Endothelial cell (in vitro differentiated cells): ENCODE measurements around the gene CHST8. TPM values are rescaled to one million over a fixed set of nuclear protein-coding genes. Genes with fewer than 3 reads are reported as not detected.

Experiments
- DNase-seq: peaks from one replicate; pipeline ENCODE4 v3.0.0; 2021; ENCODE audit warnings: low spot score
- H3K27ac Mint-ChIP-seq: one replicate; pipeline ENCODE4 v1.8.0; 2021; ENCODE audit warnings: mixed read lengths, inconsistent platforms; ENCODE audit not compliant: unreplicated experiment
- H3K27me3 Mint-ChIP-seq: one replicate; pipeline ENCODE4 v1.8.0; 2021; ENCODE audit warnings: mild to moderate bottlenecking, moderate library complexity, mixed read lengths, inconsistent platforms; ENCODE audit not compliant: unreplicated experiment
- H3K36me3 Mint-ChIP-seq: one replicate; pipeline ENCODE4 v1.8.0; 2021; ENCODE audit warnings: mild to moderate bottlenecking, low read depth, mixed read lengths, inconsistent platforms; ENCODE audit not compliant: unreplicated experiment
- H3K4me1 Mint-ChIP-seq: one replicate; pipeline ENCODE4 v1.8.0; 2021; ENCODE audit warnings: mild to moderate bottlenecking, mixed read lengths, inconsistent platforms; ENCODE audit not compliant: unreplicated experiment
- H3K4me3 Mint-ChIP-seq: one replicate; pipeline ENCODE4 v1.8.0; 2021; ENCODE audit warnings: mild to moderate bottlenecking, mixed read lengths, inconsistent platforms; ENCODE audit not compliant: unreplicated experiment
- H3K9me3 Mint-ChIP-seq: one replicate; pipeline ENCODE4 v1.8.0; 2021; ENCODE audit warnings: mixed read lengths, inconsistent platforms; ENCODE audit not compliant: unreplicated experiment
- CTCF ChIP-seq: fragments of 200-600 bp; sonication (generic); IDR thresholded peaks from one replicate; pipeline ENCODE4 v1.5.0; 2021; ENCODE audit warnings: antibody characterized with exemption; ENCODE audit not compliant: unreplicated experiment
- total RNA-seq: library from RNA; stranded (reverse); fragmentation: NEBNext Ultra II Directional; extraction: Animal tissue kit (Norgen Biotek cat#: 25700); gene quantifications from one replicate; pipeline ENCODE4 v1.2.1, GENCODE V29; 2021; ENCODE audit not compliant: unreplicated experiment

CHST8 gene
- total RNA-seq, 1 donor from 2014 or later, result 0.54 TPM

DNA sequence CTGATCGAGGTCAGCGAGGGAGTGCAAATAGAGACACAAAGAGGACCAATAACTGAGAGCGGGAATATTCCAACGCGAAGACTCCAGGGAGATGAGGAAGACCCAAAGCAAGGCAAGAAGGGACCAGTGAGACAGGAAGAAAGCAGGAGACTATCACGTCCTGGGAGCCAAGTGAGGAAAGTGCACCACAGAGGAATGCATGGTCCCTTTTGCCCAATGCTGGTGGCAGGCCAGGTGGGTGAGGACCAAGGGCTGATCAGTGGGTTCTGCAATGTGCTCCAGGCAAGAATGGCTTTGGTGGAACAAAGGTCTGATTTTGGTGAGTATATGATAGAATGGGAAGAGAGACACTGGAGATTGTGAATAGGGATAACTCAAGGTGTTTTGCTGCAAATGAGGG is 25.4 kb downstream of the CHST8 start:
- H3K4me3 Mint-ChIP-seq, result no peak overlapping the region
- no peak overlapping the region for H3K27ac Mint-ChIP-seq
- peaks cover 3% of the 10 kb centered on the region for H3K27me3 Mint-ChIP-seq
- no peaks in the 10 kb centered on the region for H3K4me1 Mint-ChIP-seq
- no peaks in the 10 kb centered on the region for H3K9me3 Mint-ChIP-seq
- no peak for TF ChIP-seq CTCF
- DNase-seq, result no peak
- H3K36me3 Mint-ChIP-seq, result no peaks in the 10 kb centered on the region

DNA sequence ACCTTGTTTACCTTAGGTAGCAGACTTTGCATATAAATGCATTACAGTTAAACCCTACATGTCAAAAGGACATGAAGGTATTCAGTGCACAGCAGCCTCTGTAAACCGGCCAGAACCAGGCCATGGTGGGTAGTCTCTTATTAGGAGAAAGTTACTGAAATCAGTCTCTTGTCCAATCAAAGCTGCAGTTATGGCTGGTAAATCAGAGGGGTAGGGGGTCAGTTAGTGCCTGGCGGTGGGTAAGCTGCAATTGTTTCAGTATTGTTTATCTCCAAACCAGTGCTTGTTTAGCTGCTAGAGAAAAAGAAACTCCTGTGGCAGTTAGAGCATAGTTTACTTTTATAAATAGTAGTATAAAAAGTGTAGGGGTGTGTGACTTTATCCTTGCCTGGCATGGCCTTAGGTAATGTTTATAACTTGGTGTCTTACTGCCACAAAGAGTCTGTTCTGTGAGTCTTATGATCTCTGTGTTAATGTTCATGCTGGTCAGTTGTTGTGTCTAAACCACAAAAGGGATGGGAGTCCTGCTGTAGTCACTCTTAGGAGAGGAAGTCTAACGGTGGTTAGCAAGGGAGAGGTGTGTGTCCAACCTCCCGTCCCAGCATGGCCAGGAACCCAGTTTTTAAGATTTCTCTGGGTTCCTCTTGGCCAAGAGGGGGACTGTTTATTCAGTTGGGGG is 28.0 kb downstream of the CHST8 start:
- Mint-ChIP-seq H3K4me3 (no peak overlapping the region), H3K27me3 (peaks cover 3% of the 10 kb centered on the region), H3K4me1 (no peaks in the 10 kb centered on the region), H3K36me3 (no peaks in the 10 kb centered on the region), H3K27ac (no peak overlapping the region), H3K9me3 (no peaks in the 10 kb centered on the region)
- TF ChIP-seq CTCF, result no peak
- no peak for DNase-seq

GRCh38 chr19:33653684-33654083 is 31.9 kb downstream of the CHST8 start:
- no peak overlapping the region for H3K4me3 Mint-ChIP-seq
- no peak for DNase-seq
- H3K27me3 Mint-ChIP-seq, result no peaks in the 10 kb centered on the region
- H3K4me1 Mint-ChIP-seq, result no peaks in the 10 kb centered on the region
- H3K36me3 Mint-ChIP-seq, result no peaks in the 10 kb centered on the region
- TF ChIP-seq CTCF, result no peak
- no peaks in the 10 kb centered on the region for H3K9me3 Mint-ChIP-seq
- H3K27ac Mint-ChIP-seq, result no peak overlapping the region

DNA sequence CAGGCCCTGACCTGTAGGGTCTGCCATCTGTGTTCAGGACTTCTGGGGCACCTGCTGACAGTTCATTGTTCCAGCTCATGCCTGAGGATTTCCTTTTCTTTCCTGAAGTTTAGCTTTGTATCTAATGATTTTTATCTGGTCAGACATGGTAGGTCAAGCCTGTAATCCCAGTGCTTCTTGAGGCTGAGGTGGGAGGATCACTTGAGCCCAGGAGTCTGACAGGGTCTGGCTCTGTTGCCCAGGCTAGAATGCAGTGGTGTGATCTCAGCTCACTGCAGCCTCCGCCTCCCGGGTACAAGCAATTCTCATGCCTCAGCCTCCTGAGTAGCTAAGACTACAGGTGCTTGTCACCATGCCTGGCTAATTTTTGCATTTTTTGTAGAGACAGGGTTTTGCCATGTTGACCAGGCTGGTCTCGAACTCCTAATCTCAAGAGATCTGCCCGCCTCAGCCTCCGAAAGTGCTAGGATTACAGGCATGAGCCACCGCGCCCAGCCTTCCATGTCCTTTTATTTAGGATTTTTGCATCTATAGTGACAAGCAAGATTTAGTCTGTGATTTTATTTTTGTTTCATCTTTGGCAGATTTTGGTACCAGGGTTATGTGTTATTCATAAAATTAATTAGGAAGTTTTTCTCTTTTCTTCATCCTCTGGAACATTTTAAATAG is 33.2 kb downstream of the CHST8 start:
- TF ChIP-seq CTCF, result no peak
- Mint-ChIP-seq H3K4me3 (no peak overlapping the region), H3K9me3 (no peaks in the 10 kb centered on the region), H3K27me3 (no peaks in the 10 kb centered on the region), H3K36me3 (no peaks in the 10 kb centered on the region), H3K4me1 (peaks cover under 1% of the 10 kb centered on the region), H3K27ac (no peak overlapping the region)
- no peak for DNase-seq

- Mint-ChIP-seq H3K36me3 (no peaks in the 10 kb centered on the region), H3K27me3 (no peaks in the 10 kb centered on the region), H3K27ac (no peak overlapping the region), H3K4me3 (no peak overlapping the region), H3K4me1 (peaks cover 10% of the 10 kb centered on the region), H3K9me3 (no peaks in the 10 kb centered on the region)
- no peak for TF ChIP-seq CTCF
- DNase-seq, result no peak
Observed at GRCh38 chr19:33659835-33660234, 38.1 kb downstream of the CHST8 start.
